Lower lobe of right lung (tissue), 2 donors: ENCODE measurements around the gene GPR156. TPM values are rescaled to one million over a fixed set of nuclear protein-coding genes. Genes with fewer than 3 reads are reported as not detected.

ENCODE experiments used
- ATAC-seq, 2 donors: fragments of 200-7000 bp; cut with Tn5 transposase; one replicate each; pipeline ENCODE4 v1.9.1; 2020 to 2022; ENCODE audit warnings: mild to moderate bottlenecking in 2 of 2, moderate library complexity in 2 of 2
- DNase-seq: peaks from one replicate; pipeline ENCODE4 v3.0.0-alpha.2; 2020
- H3K27ac ChIP-seq: fragments of 200-600 bp; one replicate; pipeline ENCODE4 v1.8.0; 2022
- H3K27me3 ChIP-seq: fragments of 200-600 bp; one replicate; pipeline ENCODE4 v1.8.0; 2022; ENCODE audit warnings: low read depth
- H3K36me3 ChIP-seq: fragments of 200-600 bp; one replicate; pipeline ENCODE4 v1.8.0; 2022; ENCODE audit warnings: mild to moderate bottlenecking
- H3K4me1 ChIP-seq: fragments of 200-600 bp; one replicate; pipeline ENCODE4 v1.8.0; 2022
- H3K4me3 ChIP-seq: fragments of 200-600 bp; one replicate; pipeline ENCODE4 v1.8.0; 2022; ENCODE audit warnings: mild to moderate bottlenecking
- H3K9me3 ChIP-seq: fragments of 200-600 bp; one replicate; pipeline ENCODE4 v1.8.0; 2022
- CTCF ChIP-seq: fragments of 200-600 bp; IDR thresholded peaks from one replicate; pipeline ENCODE4 v1.8.0; 2022; ENCODE audit warnings: antibody characterized with exemption, mild to moderate bottlenecking
- intact Hi-C: fragments of 100-400 bp; cut with DNase I; formaldehyde crosslinking; loops from one replicate; pipeline ENCODE4 v1.11.0; 2022
- total RNA-seq: library from RNA; stranded (reverse); fragmentation: NEBNext Ultra II Directional; extraction: Animal tissue kit (Norgen Biotek cat#: 25700); gene quantifications from one replicate; pipeline ENCODE4 v1.2.1, GENCODE V29; 2021
- donor health status: DM: no; HTN: yes; CAD: no; lungs with severe emphysema.

The GPR156 gene
- total RNA-seq, 1 donor from 2014 or later = 0.32 TPM

- H3K27me3 ChIP-seq = no peaks in the 10 kb centered on the region
- ATAC-seq (peak; percentile 57 to 64), DNase-seq (no peak)
- no peak overlapping the region for H3K4me3 ChIP-seq
- peak overlapping the region; percentile 26 for H3K27ac ChIP-seq
- TF ChIP-seq CTCF = no peak
- H3K9me3 ChIP-seq = peaks cover 14% of the 10 kb centered on the region
- no peaks in the 10 kb centered on the region for H3K36me3 ChIP-seq
- peaks cover 11% of the 10 kb centered on the region for H3K4me1 ChIP-seq
- intact Hi-C loops = no loop called here
Observed at GRCh38 chr3:120153294-120153693, 131.7 kb downstream of the GPR156 start.

GRCh38 chr3:120151791-120152190, 133.2 kb downstream of the GPR156 start:
- DNase-seq (no peak), ATAC-seq (no peak)
- Histone ChIP-seq H3K27ac (no peak overlapping the region), H3K27me3 (no peaks in the 10 kb centered on the region), H3K36me3 (no peaks in the 10 kb centered on the region), H3K4me1 (peaks cover 24% of the 10 kb centered on the region), H3K9me3 (peaks cover 14% of the 10 kb centered on the region), H3K4me3 (no peak overlapping the region)
- TF ChIP-seq CTCF = no peak
- intact Hi-C loops = no loop called here

GRCh38 chr3:120148187-120148949, 136.7 kb downstream of the GPR156 start:
- H3K27me3 ChIP-seq = no peaks in the 10 kb centered on the region
- no peak for TF ChIP-seq CTCF
- no peak overlapping the region for H3K4me3 ChIP-seq
- intact Hi-C loops = no loop called here
- DNase-seq (no peak), ATAC-seq (no peak)
- H3K36me3 ChIP-seq = no peaks in the 10 kb centered on the region
- peaks cover 24% of the 10 kb centered on the region for H3K4me1 ChIP-seq
- H3K9me3 ChIP-seq = no peaks in the 10 kb centered on the region
- H3K27ac ChIP-seq = peak overlapping the region; percentile 68

GRCh38 chr3:120147072-120147871, 137.8 kb downstream of the GPR156 start:
- intact Hi-C loops = no loop called here
- no peaks in the 10 kb centered on the region for H3K9me3 ChIP-seq
- peaks cover 19% of the 10 kb centered on the region for H3K4me1 ChIP-seq
- no peaks in the 10 kb centered on the region for H3K36me3 ChIP-seq
- TF ChIP-seq CTCF = no peak
- DNase-seq = no peak
- peak overlapping the region; percentile 68 for H3K27ac ChIP-seq
- H3K27me3 ChIP-seq = no peaks in the 10 kb centered on the region
- no peak overlapping the region for H3K4me3 ChIP-seq
- ATAC-seq = peak; percentile 70 to 73

- Histone ChIP-seq H3K9me3 (no peaks in the 10 kb centered on the region), H3K27ac (no peak overlapping the region), H3K4me3 (no peak overlapping the region), H3K4me1 (peaks cover 19% of the 10 kb centered on the region), H3K36me3 (no peaks in the 10 kb centered on the region), H3K27me3 (no peaks in the 10 kb centered on the region)
- no peak for TF ChIP-seq CTCF
- no peak for DNase-seq
- intact Hi-C loops = no loop called here
- peak in 1 of 2 donors; percentile 44 for ATAC-seq
Observed at GRCh38 chr3:120145542-120146285, 139.3 kb downstream of the GPR156 start.
